HG02981 (cell line): Measurements from ENCODE around the gene AKR1A1.
A peak's percentile ranks its signal among the peaks of the same experiment; 100 is the strongest.
"Not testable (repeated sequence)": the region's sequence is repeated elsewhere in the genome, so short reads cannot be mapped to it uniquely, and the experiment has no call there.

Experiments
- ATAC-seq: cut with Tn5 transposase; IDR thresholded peaks from one replicate; pipeline ENCODE4 v1.9.1; 2021; ENCODE audit warnings: mild to moderate bottlenecking, moderate library complexity; ENCODE audit not compliant: unreplicated experiment

The AKR1A1 gene

DNA sequence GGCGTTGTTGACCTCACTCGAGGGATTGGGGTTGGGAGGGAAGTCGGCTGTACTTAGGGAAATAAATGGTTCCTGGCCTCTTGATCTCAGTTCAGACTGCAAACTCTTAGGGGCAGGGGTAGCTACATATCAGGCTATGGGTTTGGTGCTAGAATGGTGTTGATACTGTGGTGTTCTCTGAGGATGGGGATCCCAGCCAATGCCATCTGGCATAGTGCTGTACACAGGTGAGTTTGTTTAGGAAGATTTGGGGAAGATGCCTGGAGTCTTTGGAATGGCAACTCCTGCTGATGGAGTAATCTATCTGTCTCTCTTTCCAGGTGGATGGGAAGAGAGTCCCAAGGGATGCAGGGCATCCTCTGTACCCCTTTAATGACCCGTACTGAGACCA lies 18.9 kb downstream of the AKR1A1 start:
- ATAC-seq = no peak

GRCh38 chr1:45569962-45570581 lies 19.4 kb downstream of the AKR1A1 start:
- ATAC-seq = peak; percentile 44

- no peak for ATAC-seq
Measured at GRCh38 chr1:45570631-45571030, 20.0 kb downstream of the AKR1A1 start.

DNA sequence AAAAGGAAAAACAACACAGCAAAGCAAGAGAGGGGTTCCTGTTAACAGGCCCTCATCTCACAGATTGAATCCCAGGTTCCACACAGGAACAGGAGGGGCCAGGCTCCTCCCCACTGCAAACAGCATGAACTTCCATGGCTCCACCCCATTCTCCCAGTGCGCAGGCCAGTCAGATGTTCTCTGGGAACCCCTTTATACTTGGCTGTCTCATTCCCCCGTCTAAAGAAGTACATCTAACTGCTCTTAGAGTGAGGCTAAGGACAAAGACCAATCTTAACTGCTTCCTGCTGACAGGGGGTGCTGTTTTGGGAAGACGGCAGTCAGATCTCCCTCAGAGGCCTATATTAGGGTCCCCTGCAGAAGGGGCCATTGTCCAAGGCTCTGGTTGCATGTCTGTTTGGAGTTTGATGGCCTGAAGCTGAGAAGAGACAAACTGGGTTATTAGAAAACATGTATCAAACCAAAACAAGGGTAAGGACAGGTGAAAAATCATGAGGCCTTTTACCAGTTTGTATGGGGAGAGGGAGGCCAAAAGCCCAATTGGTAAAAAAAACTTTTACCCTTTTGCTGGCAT lies 22.7 kb downstream of the AKR1A1 start:
- ATAC-seq = no peak

DNA sequence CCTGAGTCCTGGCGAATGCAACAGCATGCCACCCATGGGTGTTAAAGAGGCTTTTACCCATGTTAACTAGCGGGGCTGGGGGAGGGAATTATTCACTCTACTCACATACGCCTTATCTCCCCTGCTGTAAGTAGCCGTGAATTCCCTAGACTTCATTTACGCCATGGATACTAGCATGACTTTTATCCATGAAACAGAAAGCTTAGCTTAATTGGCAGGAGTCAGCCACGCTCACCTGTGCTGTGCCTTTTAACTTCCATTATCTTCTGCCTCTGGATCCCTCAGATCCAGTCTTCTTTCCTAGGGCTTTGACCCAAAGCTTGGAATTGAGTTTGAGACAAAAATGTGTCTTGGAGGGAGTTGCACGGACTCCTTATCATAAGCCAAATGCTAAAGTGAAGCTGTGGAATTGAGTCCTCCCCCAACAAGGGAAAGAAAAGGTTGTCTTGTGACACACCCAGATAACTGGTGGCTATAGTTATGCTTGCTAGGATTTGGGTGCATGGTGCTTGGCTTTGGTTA lies 23.5 kb downstream of the AKR1A1 start:
- ATAC-seq = no peak

- ATAC-seq = peak; percentile 67
Measured at GRCh38 chr1:45583264-45583665, 32.6 kb downstream of the AKR1A1 start.

- peak; percentile 43 for ATAC-seq
Measured at GRCh38 chr1:45583666-45584350, 33.2 kb downstream of the AKR1A1 start, which contains the start of gene NASP. NASP (plus strand) TSS chr1:45584041; CDS start chr1:45584147, 106 bp downstream.

DNA sequence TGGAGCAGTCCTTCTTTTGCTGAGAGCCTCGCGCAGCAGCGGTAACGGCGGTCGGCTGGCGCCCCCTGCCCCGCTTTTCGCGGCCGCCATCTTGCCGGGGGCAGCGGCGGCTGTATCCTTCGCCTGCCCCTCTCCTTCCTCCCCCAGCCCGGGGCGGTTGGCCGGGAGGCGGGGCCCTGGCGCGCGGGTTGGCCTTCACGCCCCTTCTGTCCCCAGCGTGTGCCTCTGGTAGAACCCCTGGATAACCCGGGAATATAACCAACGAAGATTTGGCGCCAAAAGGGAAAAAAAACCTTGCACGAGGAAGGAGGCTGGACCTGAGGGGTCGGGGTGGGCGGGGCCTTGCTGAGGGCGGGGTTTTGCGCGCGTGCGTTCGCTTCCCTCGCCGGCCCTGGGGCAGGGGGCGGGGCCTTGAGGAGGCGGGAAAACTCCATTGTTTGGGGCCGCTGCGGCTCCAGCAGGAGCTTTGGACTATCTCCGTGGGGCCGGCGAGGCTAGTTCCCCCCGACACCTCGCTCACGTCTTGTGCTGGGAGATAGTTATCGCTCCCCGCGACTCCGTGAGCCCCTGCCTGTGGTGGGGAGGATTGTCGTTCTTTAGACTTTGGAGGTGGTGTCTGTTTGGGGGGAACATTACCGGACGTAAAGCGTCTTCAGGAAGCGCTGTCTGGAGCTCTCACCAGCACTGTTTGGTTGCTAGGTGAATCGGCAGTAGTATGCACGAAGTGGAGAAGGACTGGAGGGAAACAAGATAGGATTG lies 33.9 kb downstream of the AKR1A1 start:
- peak; percentile 22 for ATAC-seq

GRCh38 chr1:45585110-45585426 lies 34.4 kb downstream of the AKR1A1 start:
- ATAC-seq = no peak

DNA sequence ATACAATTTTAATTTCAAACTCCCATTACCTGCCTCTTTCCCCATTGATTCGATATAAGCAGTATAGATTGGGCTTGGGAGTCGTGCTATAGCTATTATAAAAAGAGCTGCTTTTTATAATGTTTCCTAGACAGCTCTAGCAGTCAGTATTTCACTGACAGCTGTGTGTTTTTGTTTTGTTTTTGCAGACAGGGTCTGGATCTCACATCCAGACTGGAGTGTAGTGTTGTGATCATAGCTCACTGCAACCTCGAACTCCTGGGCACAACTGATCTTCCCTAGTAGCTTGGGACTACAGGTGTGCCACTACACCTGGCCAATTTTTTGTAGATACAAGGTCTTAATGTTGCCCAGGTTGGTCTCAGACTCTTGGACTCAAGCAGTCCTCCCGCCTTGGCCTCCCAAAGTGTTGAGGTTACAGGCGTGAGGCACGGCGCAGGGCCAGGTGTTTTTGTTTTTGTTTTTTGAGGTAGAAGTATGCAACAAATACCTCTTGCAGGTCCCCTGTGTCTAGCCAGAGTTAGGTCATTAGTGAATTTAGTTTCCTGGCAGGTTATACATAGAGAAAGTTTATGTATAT lies 35.0 kb downstream of the AKR1A1 start:
- no peak for ATAC-seq

GRCh38 chr1:45586769-45587168 lies 36.1 kb downstream of the AKR1A1 start:
- no peak for ATAC-seq

- no peak for ATAC-seq
Measured at GRCh38 chr1:45589861-45590260, 39.2 kb downstream of the AKR1A1 start.

DNA sequence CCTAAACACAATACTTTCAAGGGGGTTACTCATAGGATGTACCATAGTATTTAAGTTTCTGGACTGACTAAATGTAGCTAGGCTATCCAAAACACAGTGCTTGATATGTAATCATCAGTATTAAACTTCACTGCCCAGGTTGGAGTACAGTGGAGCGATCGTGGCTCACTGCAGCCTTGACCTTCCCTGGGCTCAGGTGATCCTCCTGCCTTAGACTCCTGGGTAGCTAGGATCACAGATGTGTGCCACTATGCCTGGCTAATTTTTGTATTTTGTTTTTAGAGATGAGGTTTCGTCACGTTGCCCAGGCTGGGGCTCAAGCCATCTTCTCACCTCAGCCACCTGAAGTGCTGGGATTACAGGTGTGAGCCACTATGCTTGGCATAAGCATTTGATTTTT lies 43.8 kb downstream of the AKR1A1 start:
- ATAC-seq = no peak

DNA sequence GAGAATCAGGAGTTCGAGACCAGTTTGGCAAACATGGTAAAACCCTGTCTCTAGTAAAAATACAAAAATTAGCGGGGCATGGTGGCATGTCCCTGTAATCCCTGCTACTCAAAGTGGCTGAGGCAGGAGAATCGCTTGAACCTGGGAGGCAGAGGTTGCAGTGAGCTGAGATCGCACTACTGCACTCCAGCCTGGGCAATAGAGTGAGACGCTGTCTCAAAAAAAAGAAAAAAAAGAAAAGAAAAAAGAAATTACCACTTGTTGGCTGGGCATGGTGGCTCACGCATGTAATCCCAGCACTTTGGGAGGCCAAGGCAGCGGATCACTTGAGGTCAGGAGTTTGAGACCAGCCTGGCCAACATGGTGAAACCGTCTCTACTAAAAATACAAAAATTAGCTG lies 46.1 kb downstream of the AKR1A1 start:
- ATAC-seq = not testable (repeated sequence)

DNA sequence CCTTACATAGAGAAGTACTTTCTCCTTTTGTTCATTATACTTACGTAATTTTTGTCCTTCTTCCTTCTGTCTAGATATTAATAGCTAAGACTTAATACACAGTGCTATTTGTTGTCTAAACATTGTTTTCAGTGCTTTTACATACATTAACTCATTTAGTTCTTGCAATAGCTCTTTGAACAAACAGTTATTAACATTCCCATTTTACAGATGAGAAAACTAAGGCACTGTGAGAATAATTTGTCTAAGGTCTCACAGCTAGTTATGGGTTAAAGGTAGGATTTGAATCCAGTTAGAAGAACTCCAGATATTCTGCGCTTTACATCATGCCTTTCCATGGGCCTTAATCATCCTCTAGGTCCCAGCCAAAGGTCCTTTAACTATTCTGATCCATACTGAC lies 53.6 kb downstream of the AKR1A1 start:
- no peak for ATAC-seq

- no peak for ATAC-seq
Measured at GRCh38 chr1:45607404-45608074, 56.9 kb downstream of the AKR1A1 start.

- no peak for ATAC-seq
Measured at GRCh38 chr1:45608175-45609156, 57.8 kb downstream of the AKR1A1 start.

DNA sequence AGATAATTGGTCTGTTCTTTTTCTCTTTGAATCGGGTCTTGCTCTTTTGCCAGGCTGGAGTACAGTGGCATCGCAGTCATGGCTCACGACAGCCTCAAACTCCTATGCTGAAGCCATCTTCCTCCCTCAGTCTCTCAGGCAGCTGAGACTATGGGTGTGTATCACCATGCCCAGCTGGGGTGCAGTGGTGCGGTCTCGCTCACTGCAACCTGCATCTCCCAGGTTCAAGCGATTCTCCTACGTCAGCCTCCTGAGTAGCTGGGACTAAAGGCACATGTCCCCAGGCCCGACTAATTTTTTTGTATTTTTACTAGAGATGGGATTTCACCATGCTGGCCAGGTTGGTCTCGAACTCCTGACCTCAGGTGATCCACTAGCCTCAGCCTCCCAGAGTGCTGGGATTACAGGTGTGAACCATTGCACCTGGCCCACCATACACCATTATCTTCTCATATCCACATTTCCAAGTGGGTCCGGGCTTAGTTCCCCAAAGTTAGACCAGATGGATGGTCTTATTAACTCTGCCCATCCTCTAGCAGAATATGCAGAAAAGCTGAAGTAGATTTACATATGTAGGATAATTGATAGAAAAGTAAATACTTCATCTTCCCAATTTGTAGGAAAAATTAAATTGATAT lies 60.1 kb downstream of the AKR1A1 start:
- ATAC-seq = no peak
